Right lung (tissue), 5 donors: Measurements from ENCODE around the gene TWF1. TPM values are rescaled to one million over a fixed set of nuclear protein-coding genes. Genes with fewer than 3 reads are reported as not detected.

ENCODE experiments used
- DNase-seq, 2 donors: peaks; one replicate each; pipeline ENCODE4 v3.0.0-alpha.2; 2013
- polyA plus RNA-seq, 5 donors: library from polyadenylated mRNA; unstranded; fragments of 120-200 nt; gene quantifications; one replicate each; pipeline versions ENCODE4 v1.2.1 to v1.2.3, GENCODE V29; 2013; ENCODE audit warnings: inconsistent platforms in 1 of 5, low replicate concordance in 1 of 5; ENCODE audit not compliant: insufficient read length in 5 of 5, insufficient read depth in 1 of 5

The TWF1 gene
- polyA plus RNA-seq, 5 donors = 54.2 to 85.1 (median 70.2) TPM

GRCh38 chr12:43744826-43745225 is 61.3 kb downstream of the TWF1 start:
- DNase-seq = no peak

Other genes with a start within 250 kb of the TWF1 start
- 10 to 100 TPM in 4 of 5 donors, 1 to 10 TPM in 1; 6.4 to 17.8 (median 14.8) TPM for gene PUS7L, start 47.5 kb downstream of the TWF1 start, polyA plus RNA-seq
- 10 to 100 TPM; 10.5 to 23.4 (median 16.5) TPM for gene IRAK4, start 47.4 kb downstream of the TWF1 start, polyA plus RNA-seq
- gene TMEM117, start 29.8 kb upstream of the TWF1 start, polyA plus RNA-seq = 1 to 10 TPM; 5.4 to 7.3 (median 6.0) TPM